Keratinocyte (primary cell): Measurements from ENCODE around the gene BAIAP2L2. TPM values are rescaled to one million over a fixed set of nuclear protein-coding genes. Genes with fewer than 3 reads are reported as not detected.

Experiments
- DNase-seq: peaks from one replicate; pipeline ENCODE4 v3.0.0-alpha.2; 2011; ENCODE audit warnings: low read depth, missing footprints, low spot score
- FAIRE-seq: peaks from 2 replicates; lab custom pipeline; 2011; peaks lifted over from hg19 to GRCh38; lab: Jason Lieb, UNC
- H2AFZ ChIP-seq: 2 replicates; pipeline ENCODE4 v1.6.0; 2012; ENCODE audit warnings: low read length, control low read depth, inconsistent platforms; ENCODE audit not compliant: control insufficient read depth
- H3K27ac ChIP-seq: 2 replicates; pipeline ENCODE4 v1.5.1; 2011; ENCODE audit warnings: low read length; ENCODE audit not compliant: control insufficient read depth, insufficient read depth
- H3K27me3 ChIP-seq: 3 replicates; pipeline ENCODE4 v1.6.0; 2011; ENCODE audit warnings: low read length; ENCODE audit not compliant: control insufficient read depth, insufficient read depth; ENCODE audit errors: extremely low read depth
- H3K36me3 ChIP-seq, 2 experiments: 2 replicates in 1 of 2; 3 replicates in 1 of 2; pipeline ENCODE4 v1.5.1; 2011; ENCODE audit warnings: low read length in 2 of 2, mild to moderate bottlenecking in 1 of 2; ENCODE audit not compliant: control insufficient read depth in 2 of 2, insufficient read depth in 2 of 2; ENCODE audit errors: extremely low read depth in 1 of 2
- H3K4me1 ChIP-seq: 3 replicates; pipeline ENCODE4 v1.5.1; 2011; ENCODE audit warnings: low read length; ENCODE audit not compliant: control insufficient read depth, insufficient read depth; ENCODE audit errors: extremely low read depth
- H3K4me2 ChIP-seq: 3 replicates; pipeline ENCODE4 v1.6.0; 2011; ENCODE audit warnings: low read depth, low read length; ENCODE audit not compliant: control insufficient read depth, insufficient read depth; ENCODE audit errors: extremely low read depth
- H3K4me3 ChIP-seq, 3 experiments: fragments of 200-600 bp in 1 of 3; sonication (generic) in 1 of 3; 2 replicates in 2 of 3; 3 replicates in 1 of 3; pipeline ENCODE4 v1.5.1; 2011 to 2016; ENCODE audit warnings: low read length in 3 of 3, mild to moderate bottlenecking in 3 of 3, control low read depth in 2 of 3, inconsistent platforms in 1 of 3, low read depth in 1 of 3, mixed read lengths in 1 of 3, mixed run types in 1 of 3, moderate library complexity in 1 of 3; ENCODE audit not compliant: control insufficient read depth in 2 of 3, insufficient read depth in 2 of 3; ENCODE audit errors: extremely low read depth in 1 of 3
- H3K79me2 ChIP-seq: 2 replicates; pipeline ENCODE4 v1.6.0; 2012; ENCODE audit warnings: low read length; ENCODE audit not compliant: control insufficient read depth, insufficient read depth
- H3K9ac ChIP-seq: 3 replicates; pipeline ENCODE4 v1.6.0; 2011; ENCODE audit warnings: low read length; ENCODE audit not compliant: control insufficient read depth, insufficient read depth; ENCODE audit errors: extremely low read depth
- H3K9me1 ChIP-seq: 3 replicates; pipeline ENCODE4 v1.6.0; 2011; ENCODE audit warnings: low read length; ENCODE audit not compliant: control insufficient read depth, insufficient read depth; ENCODE audit errors: extremely low read depth
- H3K9me3 ChIP-seq: 2 replicates; pipeline ENCODE4 v1.5.1; 2012; ENCODE audit warnings: low read depth, low read length; ENCODE audit not compliant: control insufficient read depth
- H4K20me1 ChIP-seq: 3 replicates; pipeline ENCODE4 v1.6.0; 2011; ENCODE audit warnings: low read length; ENCODE audit not compliant: control insufficient read depth, insufficient read depth; ENCODE audit errors: extremely low read depth
- CTCF ChIP-seq, 3 experiments: IDR thresholded peaks in 1 of 3; conservative IDR thresholded peaks in 1 of 3; optimal IDR thresholded peaks in 1 of 3; 2 replicates in 2 of 3; 3 replicates in 1 of 3; pipeline versions ENCODE3 to v1.5.1; 2011; ENCODE audit warnings: low read length in 3 of 3, mild to moderate bottlenecking in 3 of 3, moderate library complexity in 2 of 3, control low read depth in 1 of 3, inconsistent platforms in 1 of 3; ENCODE audit not compliant: insufficient read depth in 2 of 3; ENCODE audit errors: extremely low read depth in 1 of 3
- EZH2 ChIP-seq: IDR thresholded peaks from one replicate; pipeline ENCODE4 v1.6.1; 2012; ENCODE audit warnings: inconsistent platforms, mild to moderate bottlenecking, low read length, moderate library complexity
- dilution Hi-C: fragments of 300-500 bp; cut with MboI; formaldehyde crosslinking; loops from one replicate; pipeline ENCODE4 v1.7.0; 2020; ENCODE audit warnings: low sequenced_read_pairs; ENCODE audit not compliant: extremely low pct_ligation_motif_present
- polyA plus RNA-seq, 5 experiments: library from polyadenylated mRNA; depleted of rRNA in 3 of 5; stranded (reverse) in 3 of 5; stranded (forward) in 1 of 5; unstranded in 1 of 5; fragments of >200 nt; gene quantifications; 1 replicate in 1 of 5; 2 replicates in 3 of 5; 3 replicates in 1 of 5; pipeline versions ENCODE4 v1.2.1 to v1.2.3, GENCODE V29; 2011 to 2012; ENCODE audit warnings: missing spikeins in 2 of 5, low read depth in 1 of 5, low replicate concordance in 1 of 5

The BAIAP2L2 gene
- polyA plus RNA-seq, 1 donor (not counting 4 experiments of a cell fraction or from before 2014, with no cell fraction given), result 2.3 TPM

GRCh38 chr22:38050720-38051119 is 59.8 kb downstream of the BAIAP2L2 start:
- TF ChIP-seq CTCF (optimal IDR thresholded peaks at IDR 0.05 in 1 of 3, IDR thresholded peaks at IDR 0.05 in 1 of 3, conservative IDR thresholded peaks at IDR 0.05 in 1 of 3; ENCODE audit: extremely low read depth in 1 of 3, insufficient read depth in 2 of 3, low read length in 3 of 3), result no peak
- no peak for TF ChIP-seq EZH2
- H3K36me3 ChIP-seq, result no peaks in the 10 kb centered on the region

GRCh38 chr22:38049812-38050619 is 60.5 kb downstream of the BAIAP2L2 start:
- no peak for TF ChIP-seq EZH2
- TF ChIP-seq CTCF (optimal IDR thresholded peaks at IDR 0.05 in 1 of 3, IDR thresholded peaks at IDR 0.05 in 1 of 3, conservative IDR thresholded peaks at IDR 0.05 in 1 of 3; ENCODE audit: extremely low read depth in 1 of 3, insufficient read depth in 2 of 3, low read length in 3 of 3), result no peak
- DNase-seq (no peak), FAIRE-seq (no peak)
- Histone ChIP-seq H3K79me2 (no peaks in the 10 kb centered on the region), H4K20me1 (no peaks in the 10 kb centered on the region), H3K4me1 (no peaks in the 10 kb centered on the region), H3K9ac (no peak overlapping the region), H3K4me2 (no peak overlapping the region), H2AFZ (no peak overlapping the region), H3K36me3 (no peaks in the 10 kb centered on the region), H3K27me3 (peaks cover 7% of the 10 kb centered on the region), H3K9me3 (no peaks in the 10 kb centered on the region), H3K9me1 (no peaks in the 10 kb centered on the region), H3K4me3 (no peak overlapping the region), H3K27ac (no peak overlapping the region)
- dilution Hi-C loops, result no loop called here

More at GRCh38 chr22:38050720-38051119, 59.8 kb downstream of the BAIAP2L2 start:
- DNase-seq (no peak), FAIRE-seq (no peak)
- Histone ChIP-seq H3K4me3 (no peak overlapping the region), H4K20me1 (no peaks in the 10 kb centered on the region), H3K27ac (no peak overlapping the region), H3K9ac (no peak overlapping the region), H3K4me1 (no peaks in the 10 kb centered on the region), H2AFZ (no peak overlapping the region), H3K4me2 (no peak overlapping the region), H3K9me1 (no peaks in the 10 kb centered on the region), H3K27me3 (peaks cover 7% of the 10 kb centered on the region), H3K9me3 (no peaks in the 10 kb centered on the region), H3K79me2 (no peaks in the 10 kb centered on the region)
- dilution Hi-C loops, result no loop called here
